Choroid plexus epithelial cell (primary cell): ENCODE measurements around the gene FRMD4A.

Source experiments
- DNase-seq: peaks from one replicate; pipeline ENCODE4 v3.0.0-alpha.2; 2010; ENCODE audit warnings: low read depth
- H3K4me3 ChIP-seq: 2 replicates; pipeline ENCODE4 v1.5.1; 2011; ENCODE audit warnings: low read depth, mild to moderate bottlenecking, control low read depth, low read length, moderate library complexity
- TF ChIP-seq, protein P1 (sequence below): conservative IDR thresholded peaks from 2 replicates; pipeline ENCODE4 v1.5.1; 2011; ENCODE audit warnings: low read depth, mild to moderate bottlenecking, control low read depth, inconsistent platforms, low read length, moderate library complexity

Gene FRMD4A

DNA sequence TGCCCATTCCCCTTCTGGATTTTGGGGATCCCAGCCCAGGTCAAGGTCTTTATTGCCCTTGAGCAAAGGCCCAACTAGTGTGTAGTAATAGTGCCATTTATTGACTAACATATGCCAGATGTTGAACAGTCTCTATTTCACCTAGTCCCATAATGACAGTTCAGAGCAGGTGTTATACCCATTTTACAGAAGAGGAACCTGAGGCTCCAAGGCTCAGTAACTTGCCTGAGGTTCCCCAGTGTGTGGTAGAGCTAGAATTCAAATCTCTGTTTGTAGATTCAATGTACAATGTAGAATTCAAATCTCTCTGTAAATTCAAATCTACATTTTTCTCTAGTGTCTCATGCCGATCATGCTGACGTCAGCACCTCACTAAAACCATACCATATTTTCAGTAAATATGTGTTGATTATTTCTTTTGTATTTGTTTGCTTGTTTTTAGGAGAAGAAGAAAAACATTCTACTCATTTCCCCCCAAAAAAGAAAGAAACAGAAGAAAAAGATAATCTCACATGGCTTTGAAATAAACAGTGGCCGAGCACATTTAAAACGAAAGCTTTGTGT lies 414.3 kb downstream of the FRMD4A start:
- no peak overlapping the region for H3K4me3 ChIP-seq
- no peak for DNase-seq
- TF ChIP-seq, protein P1, sequence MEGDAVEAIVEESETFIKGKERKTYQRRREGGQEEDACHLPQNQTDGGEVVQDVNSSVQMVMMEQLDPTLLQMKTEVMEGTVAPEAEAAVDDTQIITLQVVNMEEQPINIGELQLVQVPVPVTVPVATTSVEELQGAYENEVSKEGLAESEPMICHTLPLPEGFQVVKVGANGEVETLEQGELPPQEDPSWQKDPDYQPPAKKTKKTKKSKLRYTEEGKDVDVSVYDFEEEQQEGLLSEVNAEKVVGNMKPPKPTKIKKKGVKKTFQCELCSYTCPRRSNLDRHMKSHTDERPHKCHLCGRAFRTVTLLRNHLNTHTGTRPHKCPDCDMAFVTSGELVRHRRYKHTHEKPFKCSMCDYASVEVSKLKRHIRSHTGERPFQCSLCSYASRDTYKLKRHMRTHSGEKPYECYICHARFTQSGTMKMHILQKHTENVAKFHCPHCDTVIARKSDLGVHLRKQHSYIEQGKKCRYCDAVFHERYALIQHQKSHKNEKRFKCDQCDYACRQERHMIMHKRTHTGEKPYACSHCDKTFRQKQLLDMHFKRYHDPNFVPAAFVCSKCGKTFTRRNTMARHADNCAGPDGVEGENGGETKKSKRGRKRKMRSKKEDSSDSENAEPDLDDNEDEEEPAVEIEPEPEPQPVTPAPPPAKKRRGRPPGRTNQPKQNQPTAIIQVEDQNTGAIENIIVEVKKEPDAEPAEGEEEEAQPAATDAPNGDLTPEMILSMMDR: no peak

DNA sequence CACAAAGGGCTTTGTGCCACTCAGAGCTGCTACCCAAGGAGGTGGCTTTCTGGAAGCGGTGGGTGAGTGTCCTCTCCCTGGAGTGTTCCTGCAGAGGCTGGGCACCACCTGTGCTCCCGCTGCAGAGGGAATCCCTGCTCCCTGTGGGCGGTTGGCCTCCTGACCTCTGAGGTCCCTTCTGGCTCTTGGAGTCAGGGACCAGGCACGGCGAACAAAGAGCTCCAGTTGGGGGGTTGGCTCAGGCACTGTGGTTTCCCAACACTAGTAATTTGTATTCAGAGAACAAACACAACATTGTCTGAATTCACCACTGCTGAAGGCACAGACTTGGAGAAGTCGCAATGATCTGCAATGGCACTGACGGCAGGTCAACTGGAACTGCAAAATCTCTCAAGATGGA lies 415.0 kb downstream of the FRMD4A start:
- H3K4me3 ChIP-seq: no peak overlapping the region
- TF ChIP-seq, protein P1: no peak
- DNase-seq: no peak

GRCh38 chr10:13913897-13914296 lies 416.8 kb downstream of the FRMD4A start:
- no peak overlapping the region for H3K4me3 ChIP-seq
- TF ChIP-seq, protein P1: no peak
- no peak for DNase-seq

DNA sequence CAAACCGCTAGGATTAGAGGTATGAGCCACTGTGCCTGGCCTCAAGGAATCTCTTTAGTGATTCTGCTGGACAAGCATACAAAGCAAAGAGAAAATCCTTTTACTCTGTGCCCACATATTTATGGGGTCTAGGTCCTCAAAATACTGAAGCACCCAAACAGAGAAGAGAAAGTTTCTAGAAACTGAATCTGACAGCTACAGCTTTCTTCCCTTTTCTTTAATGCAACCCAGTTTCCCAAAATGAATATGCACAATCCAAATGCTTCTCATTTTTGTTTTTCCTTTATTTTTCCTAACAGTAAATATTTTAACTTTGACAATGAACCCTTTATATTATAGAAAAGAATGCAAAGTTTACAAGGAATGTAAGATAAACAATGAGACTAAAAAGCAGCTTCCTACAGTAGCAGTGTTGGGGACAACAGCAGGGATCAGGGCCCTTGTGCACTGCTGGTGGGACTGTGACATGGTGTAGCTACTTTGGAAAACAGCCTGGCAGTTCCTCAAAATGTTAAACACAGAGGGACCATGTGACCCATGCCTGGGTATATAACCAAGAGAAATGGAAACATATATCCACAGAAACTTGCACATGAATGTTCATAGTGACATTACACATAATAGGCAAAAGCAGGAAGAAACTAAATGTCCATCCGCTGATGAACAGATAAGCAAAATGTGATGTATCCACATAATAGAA lies 418.8 kb downstream of the FRMD4A start:
- no peak overlapping the region for H3K4me3 ChIP-seq
- DNase-seq: no peak
- TF ChIP-seq, protein P1: no peak

GRCh38 chr10:13909516-13910258 lies 421.0 kb downstream of the FRMD4A start:
- TF ChIP-seq, protein P1: no peak
- no peak overlapping the region for H3K4me3 ChIP-seq

GRCh38 chr10:13908475-13908874 lies 422.2 kb downstream of the FRMD4A start:
- DNase-seq: no peak
- H3K4me3 ChIP-seq: no peak overlapping the region
- TF ChIP-seq, protein P1: no peak

More at GRCh38 chr10:13909516-13910258, 421.0 kb downstream of the FRMD4A start:
- no peak for DNase-seq
